GM18502 (cell line): ENCODE measurements around the gene COL8A1.

Source experiments
- ATAC-seq: cut with Tn5 transposase; IDR thresholded peaks from one replicate; pipeline ENCODE4 v1.9.1; 2021; ENCODE audit warnings: mild to moderate bottlenecking; ENCODE audit not compliant: unreplicated experiment, poor library complexity

COL8A1 gene

DNA sequence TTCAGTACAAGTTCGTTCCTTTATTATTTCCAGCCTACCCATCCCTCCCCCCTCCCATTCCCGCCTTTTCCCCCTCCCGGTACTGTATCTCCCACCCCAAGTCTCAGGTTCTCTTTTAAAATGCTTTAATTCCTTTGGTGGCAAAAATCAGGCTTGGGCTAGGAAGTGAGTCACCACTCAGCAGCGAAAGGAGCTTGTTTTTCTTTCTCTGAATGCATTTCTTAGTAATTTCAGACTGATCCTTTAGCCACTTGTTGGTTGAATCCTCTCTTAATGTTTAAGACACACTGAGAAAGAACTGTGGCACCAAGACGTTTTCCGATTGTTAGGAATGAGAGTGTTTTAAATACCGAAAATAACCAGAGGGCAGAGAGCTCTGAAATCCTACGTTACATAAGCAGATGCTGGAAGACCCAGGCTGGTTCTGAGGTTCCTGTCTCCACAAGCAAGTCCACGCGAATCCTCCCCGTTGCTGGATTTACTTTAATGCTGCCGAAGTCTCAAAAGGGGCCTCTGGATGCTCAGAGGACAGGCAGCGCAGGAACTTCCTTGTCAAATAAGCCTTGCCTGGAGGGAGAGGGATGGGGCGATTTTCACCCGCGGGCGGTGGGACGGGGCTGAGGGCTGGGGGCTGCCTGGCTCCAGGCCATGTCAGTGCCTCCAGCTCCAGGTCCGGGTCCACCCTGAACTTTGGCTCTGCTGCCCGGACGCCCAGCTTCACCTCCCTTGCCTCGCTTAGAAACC is 854 bp upstream of the COL8A1 start:
- ATAC-seq: no peak

DNA sequence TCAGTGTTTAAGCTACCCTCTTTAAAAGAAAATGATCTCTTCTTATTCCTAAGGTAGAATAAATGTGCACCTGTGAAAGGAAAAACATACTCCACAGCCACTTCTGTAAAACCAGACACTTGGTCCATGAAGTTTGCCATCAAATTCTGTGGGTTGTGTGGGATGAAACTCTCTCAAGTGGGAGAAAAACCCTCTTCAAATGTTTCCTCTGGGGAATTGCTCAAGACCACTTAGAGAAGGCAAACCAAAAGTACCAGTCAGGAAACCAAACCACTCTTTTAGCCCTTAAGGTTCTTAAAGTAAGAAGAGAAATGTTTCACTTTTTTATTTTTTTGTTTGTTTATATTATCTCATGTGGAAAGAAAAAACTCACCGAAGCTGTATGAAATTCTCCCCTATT is 1.2 kb downstream of the COL8A1 start:
- ATAC-seq: no peak

DNA sequence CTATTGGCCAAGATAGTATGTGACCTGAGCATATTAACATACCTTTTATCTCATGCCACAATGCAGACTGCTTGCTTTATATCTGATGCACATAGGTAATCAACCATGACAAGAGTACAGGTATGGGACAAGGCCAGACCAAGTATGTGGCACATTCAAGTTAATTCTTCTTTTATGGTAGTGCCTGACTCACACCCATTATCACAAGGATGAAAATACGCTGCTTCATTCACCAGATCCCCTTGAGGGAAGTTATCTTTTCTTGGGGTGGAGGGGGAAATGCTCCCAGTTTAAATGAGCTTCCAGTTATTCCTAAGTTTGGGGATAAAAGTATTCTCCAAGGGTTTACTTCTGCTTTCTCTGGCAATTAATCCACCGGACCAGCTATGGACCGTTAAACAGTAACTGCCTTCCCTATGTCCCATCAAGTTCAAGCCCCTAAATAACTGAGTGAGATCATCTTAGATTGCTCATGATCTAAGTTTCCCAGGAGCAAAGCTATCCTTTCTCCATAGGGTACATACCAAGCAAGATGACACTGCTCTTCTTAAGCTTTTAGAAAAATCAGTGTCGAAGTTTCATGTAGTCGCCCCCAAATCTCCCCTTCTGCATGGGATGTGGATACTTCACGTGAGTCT is 1.9 kb downstream of the COL8A1 start:
- no peak for ATAC-seq

DNA sequence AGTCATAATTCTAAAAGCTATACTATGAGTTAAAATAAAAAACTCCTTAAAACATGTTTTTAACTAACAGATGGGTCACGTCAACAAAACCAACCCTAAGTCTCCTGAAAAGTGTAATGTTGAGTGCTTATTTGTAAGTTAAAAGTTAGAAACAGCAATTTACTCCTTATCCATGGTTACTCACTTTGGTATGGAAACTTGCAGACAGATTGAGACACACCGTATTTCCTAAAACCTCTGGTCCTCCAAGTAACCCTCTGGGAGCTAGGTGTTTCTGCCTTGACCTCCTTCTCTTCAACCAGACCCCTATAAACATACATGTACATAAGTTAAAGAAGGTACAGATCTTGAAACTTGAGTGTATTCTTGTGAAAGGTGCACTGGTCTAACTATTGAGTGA is 3.1 kb downstream of the COL8A1 start:
- ATAC-seq: no peak

GRCh38 chr3:99641982-99642381 is 3.6 kb downstream of the COL8A1 start:
- no peak for ATAC-seq

DNA sequence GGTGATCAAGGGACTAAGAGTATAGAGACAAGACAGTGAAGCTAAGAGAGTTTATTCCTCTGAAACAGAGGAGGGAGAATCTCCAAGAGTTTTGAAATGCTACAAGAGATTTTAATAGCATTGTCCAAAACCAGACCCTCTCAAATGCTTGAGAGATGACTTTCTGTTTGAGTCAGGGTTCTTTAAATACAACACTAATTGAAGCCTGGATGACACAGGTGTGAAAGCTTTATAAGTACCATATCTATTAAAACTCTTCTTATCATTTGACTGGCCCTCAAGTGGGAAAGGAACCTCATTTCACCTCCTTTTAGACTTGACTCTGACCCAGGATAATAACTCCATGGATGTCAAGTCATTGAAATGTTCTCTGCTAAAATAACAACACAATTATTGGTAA is 5.6 kb downstream of the COL8A1 start:
- ATAC-seq: no peak

DNA sequence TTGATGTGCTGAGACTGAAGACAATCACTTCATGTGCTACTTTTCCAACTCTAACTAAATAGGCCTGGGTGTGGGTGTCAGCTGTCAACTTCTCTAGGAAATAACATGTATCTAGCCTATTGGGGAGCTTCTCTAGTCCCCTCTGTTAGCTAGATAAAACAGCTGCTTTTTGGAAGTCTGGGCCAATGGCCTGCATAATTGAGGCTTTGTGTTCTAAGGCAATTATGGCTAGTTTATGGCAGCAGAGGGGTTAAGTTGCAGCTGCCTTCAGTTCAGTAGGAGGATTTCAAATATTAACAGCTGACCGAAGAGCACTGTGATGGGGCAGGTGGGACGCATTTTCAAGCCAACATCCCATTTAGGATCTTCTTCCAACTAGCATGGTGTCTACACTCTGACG is 6.4 kb downstream of the COL8A1 start:
- no peak for ATAC-seq

GRCh38 chr3:99645277-99646106 is 7.1 kb downstream of the COL8A1 start:
- ATAC-seq: no peak

- ATAC-seq: no peak
These were observed 7.7 kb downstream of the COL8A1 start for GRCh38 chr3:99646107-99646435.

DNA sequence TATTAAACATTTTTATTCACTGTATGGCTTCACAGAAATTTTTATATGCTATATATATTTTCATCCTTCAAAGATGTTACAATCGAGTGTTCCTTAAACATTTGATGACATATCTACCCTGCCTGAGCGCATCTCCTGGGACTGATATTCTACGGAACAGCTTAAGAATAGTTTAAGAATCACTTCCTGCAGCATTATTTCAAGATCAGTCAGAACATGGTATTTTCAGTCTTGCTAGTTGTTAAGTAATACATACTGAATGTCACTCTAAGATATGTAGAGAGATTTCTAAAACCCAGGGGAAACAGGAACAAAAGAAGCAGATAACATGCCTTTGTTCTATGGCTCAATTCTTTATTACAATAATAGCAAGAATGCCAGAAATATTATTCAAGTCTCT is 8.7 kb downstream of the COL8A1 start:
- ATAC-seq: no peak

GRCh38 chr3:99648101-99648500 is 9.7 kb downstream of the COL8A1 start:
- peak; percentile 46 for ATAC-seq

GRCh38 chr3:99648516-99648915 is 10.1 kb downstream of the COL8A1 start:
- ATAC-seq: no peak

DNA sequence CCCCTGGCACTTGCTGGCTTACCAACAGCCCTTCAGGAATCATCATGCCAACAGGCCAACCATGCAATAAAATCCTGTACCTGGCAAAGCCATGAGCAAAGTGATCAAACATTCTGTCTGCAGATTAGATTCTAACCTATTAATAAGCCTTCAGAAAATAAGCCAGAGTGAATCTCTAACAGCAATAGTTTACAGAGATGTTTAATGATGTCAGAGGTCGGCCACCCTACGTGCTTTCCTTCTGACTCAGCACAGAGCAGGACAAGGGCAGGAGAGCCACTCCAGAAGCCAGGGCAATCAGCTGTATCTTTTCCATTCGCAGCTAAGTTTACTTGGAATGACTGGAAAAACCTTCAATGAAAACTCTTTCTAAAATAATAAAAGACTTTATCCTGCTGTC is 13.1 kb downstream of the COL8A1 start:
- no peak for ATAC-seq

- ATAC-seq: no peak
These were observed 18.2 kb downstream of the COL8A1 start for GRCh38 chr3:99656624-99657023.

DNA sequence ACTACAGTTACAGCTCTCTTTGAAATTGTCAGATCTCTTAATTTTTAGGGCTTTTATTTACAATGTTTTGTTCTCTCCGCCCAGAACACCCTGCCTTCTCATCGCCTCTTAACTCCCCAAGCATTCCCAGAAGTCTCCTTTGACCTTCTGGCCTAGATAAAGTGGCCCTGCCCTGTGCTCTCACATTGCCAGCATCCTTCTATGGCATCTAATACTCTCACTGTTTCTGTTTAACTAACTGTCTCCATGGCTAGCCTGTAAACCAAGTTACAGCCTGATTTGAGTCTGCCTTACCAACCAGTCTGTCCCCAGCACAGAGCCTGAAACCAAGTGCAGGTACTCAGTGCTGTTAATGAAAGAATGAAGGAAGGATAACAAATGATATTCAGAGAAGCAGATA is 19.9 kb downstream of the COL8A1 start:
- ATAC-seq: no peak

- ATAC-seq: no peak
These were observed 20.6 kb downstream of the COL8A1 start for GRCh38 chr3:99659032-99659431.

GRCh38 chr3:99659951-99660350 is 21.6 kb downstream of the COL8A1 start:
- no peak for ATAC-seq

- no peak for ATAC-seq
These were observed 24.6 kb downstream of the COL8A1 start for GRCh38 chr3:99662838-99663570.

DNA sequence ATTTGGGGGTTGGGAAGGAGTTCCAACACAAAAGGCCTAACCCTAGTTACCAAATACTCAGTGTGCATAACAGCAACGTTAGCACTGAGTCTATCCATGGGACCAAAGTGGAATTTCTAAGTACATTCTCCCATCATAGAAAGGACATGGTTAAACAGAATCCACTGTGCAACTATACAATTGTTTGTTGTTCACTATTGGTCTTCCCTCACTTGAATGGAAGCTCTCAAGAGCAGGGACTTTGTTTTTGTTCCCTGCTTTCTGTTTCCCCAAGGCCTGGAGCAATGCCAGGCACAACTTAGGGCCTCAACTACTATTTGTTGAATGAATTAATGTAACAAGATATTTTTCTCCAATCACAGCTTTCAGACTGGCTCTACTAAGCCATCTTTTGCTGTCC is 25.6 kb downstream of the COL8A1 start:
- no peak for ATAC-seq

DNA sequence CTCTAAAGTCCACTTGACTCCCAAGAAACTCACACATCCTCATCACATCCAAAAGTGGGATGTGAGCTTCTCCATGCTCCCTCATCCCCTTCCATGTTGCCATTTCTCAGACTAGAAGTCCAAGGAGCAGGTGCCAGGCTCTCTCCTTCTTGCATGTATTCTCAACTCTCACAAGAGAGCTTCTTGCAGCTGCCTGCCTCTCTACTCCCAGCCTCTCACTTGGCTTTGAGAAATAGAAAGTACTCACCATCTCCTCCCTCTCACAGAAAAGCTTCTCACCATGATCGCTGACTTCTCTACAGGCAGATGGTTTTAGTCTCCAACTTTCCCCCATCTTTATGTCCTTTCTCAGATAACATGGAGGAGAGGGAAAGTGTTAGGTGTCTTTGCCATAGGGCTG is 26.6 kb downstream of the COL8A1 start:
- ATAC-seq: no peak

DNA sequence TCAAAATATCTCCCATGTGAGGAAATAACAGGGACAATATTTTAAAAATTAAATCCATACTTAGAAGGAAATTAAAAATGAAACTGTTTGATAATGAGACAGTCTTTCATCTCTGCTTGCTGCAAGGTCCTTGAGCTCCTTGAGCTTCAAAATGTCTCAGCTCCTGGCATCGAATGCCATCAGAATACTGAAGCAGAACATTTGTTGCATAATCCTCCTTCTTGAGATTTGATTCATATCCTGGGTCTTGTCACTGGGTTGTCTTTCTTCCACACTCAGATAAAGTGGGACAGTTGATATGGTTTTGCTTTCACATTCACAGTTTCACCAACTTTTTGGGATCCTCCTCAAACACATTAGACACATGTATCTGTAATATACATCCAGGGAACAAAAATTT is 27.8 kb downstream of the COL8A1 start:
- ATAC-seq: no peak
